Uterus (tissue), 2 donors: ENCODE results near the gene JPH3.

ENCODE experiments used
- POLR2A ChIP-seq, 2 donors: fragments of 450-650 bp; IDR thresholded peaks; one replicate each; pipeline ENCODE4 v1.6.1; 2016; ENCODE audit warnings: antibody characterized with exemption in 2 of 2, mild to moderate bottlenecking in 1 of 2, moderate library complexity in 1 of 2
- TF ChIP-seq, protein P1 (sequence below), 4 experiments: fragments of 200-600 bp in 2 of 4; fragments of 450-650 bp in 2 of 4; sonication (generic) in 2 of 4; IDR thresholded peaks; one replicate each; pipeline ENCODE4 v1.5.1; 2016 to 2019; ENCODE audit warnings: antibody characterized with exemption in 4 of 4, mild to moderate bottlenecking in 2 of 4, moderate library complexity in 1 of 4

GRCh38 chr16:87597324-87597830 lies 4.9 kb upstream of the JPH3 start:
- TF ChIP-seq, protein P1, sequence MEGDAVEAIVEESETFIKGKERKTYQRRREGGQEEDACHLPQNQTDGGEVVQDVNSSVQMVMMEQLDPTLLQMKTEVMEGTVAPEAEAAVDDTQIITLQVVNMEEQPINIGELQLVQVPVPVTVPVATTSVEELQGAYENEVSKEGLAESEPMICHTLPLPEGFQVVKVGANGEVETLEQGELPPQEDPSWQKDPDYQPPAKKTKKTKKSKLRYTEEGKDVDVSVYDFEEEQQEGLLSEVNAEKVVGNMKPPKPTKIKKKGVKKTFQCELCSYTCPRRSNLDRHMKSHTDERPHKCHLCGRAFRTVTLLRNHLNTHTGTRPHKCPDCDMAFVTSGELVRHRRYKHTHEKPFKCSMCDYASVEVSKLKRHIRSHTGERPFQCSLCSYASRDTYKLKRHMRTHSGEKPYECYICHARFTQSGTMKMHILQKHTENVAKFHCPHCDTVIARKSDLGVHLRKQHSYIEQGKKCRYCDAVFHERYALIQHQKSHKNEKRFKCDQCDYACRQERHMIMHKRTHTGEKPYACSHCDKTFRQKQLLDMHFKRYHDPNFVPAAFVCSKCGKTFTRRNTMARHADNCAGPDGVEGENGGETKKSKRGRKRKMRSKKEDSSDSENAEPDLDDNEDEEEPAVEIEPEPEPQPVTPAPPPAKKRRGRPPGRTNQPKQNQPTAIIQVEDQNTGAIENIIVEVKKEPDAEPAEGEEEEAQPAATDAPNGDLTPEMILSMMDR (IDR thresholded peaks at IDR 0.05) = no peak
- no peak for TF ChIP-seq POLR2A (IDR thresholded peaks at IDR 0.05)
